OCI-LY1 (cell line): ENCODE results near the gene RAB10.

Source experiments
- CTCF ChIP-seq: fragments of 200-600 bp; sonication (generic), shearing (Covaris generic); IDR thresholded peaks from 2 replicates; pipeline ENCODE4 v1.5.1; 2017; ENCODE audit warnings: mild to moderate bottlenecking, antibody characterized with exemption, low read length, moderate library complexity, mixed read lengths
- EZH2 ChIP-seq: fragments of 200-600 bp; sonication (generic), shearing (Covaris generic); IDR thresholded peaks from 2 replicates; pipeline ENCODE4 v1.8.0; 2017; ENCODE audit warnings: borderline replicate concordance, mixed run types, mild to moderate bottlenecking, antibody characterized with exemption, low read length, moderate library complexity, mixed read lengths

- no peak for TF ChIP-seq CTCF
- no peak for TF ChIP-seq EZH2
Measured at GRCh38 chr2:26119521-26119920, 85.6 kb downstream of the RAB10 start.
